GM23338 (cell line): ENCODE measurements around the gene MYCBP2. TPM values are rescaled to one million over a fixed set of nuclear protein-coding genes. Genes with fewer than 3 reads are reported as not detected.

Experiments used
- ATAC-seq: fragments of 200-7000 bp; cut with Tn5 transposase; 3 replicates; pipeline ENCODE4 v1.9.1; 2020
- DNase-seq: peaks from one replicate; pipeline ENCODE4 v3.0.0-alpha.2; 2015; ENCODE audit warnings: low spot score
- H2AFZ ChIP-seq: fragments of 200-600 bp; sonication (generic); 2 replicates; pipeline ENCODE4 v1.8.0; 2016; ENCODE audit warnings: antibody characterized with exemption, mild to moderate bottlenecking, moderate library complexity
- H3F3A ChIP-seq: fragments of 200-600 bp; sonication (generic); replicated peaks from 2 replicates; pipeline ENCODE4 v1.8.0; 2017; ENCODE audit warnings: antibody characterized with exemption, mixed run types, low read depth
- H3K27ac ChIP-seq: fragments of 200-600 bp; sonication (generic); 2 replicates; pipeline ENCODE4 v1.6.1; 2016; ENCODE audit warnings: low read depth
- H3K27me3 ChIP-seq: fragments of 200-600 bp; sonication (generic); 2 replicates; pipeline ENCODE4 v1.8.0; 2016; ENCODE audit warnings: mild to moderate bottlenecking, mixed run types, moderate library complexity; ENCODE audit not compliant: insufficient read depth
- H3K36me3 ChIP-seq: fragments of 200-600 bp; sonication (generic); 2 replicates; pipeline ENCODE4 v1.8.0; 2016; ENCODE audit warnings: mild to moderate bottlenecking; ENCODE audit not compliant: insufficient read depth
- H3K4me1 ChIP-seq: fragments of 200-600 bp; sonication (generic); 2 replicates; pipeline ENCODE4 v1.8.0; 2016; ENCODE audit warnings: mild to moderate bottlenecking, moderate library complexity; ENCODE audit not compliant: insufficient read depth
- H3K4me2 ChIP-seq: fragments of 200-600 bp; sonication (generic); 2 replicates; pipeline ENCODE4 v1.7.1; 2017; ENCODE audit warnings: mixed run types
- H3K4me3 ChIP-seq: fragments of 200-600 bp; sonication (generic); 2 replicates; pipeline ENCODE4 v1.6.1; 2016; ENCODE audit warnings: mixed run types
- H3K79me2 ChIP-seq: fragments of 200-600 bp; sonication (generic); replicated peaks from 2 replicates; pipeline ENCODE4 v1.8.0; 2017; ENCODE audit warnings: mild to moderate bottlenecking; ENCODE audit not compliant: insufficient read depth
- H3K9me2 ChIP-seq: fragments of 200-600 bp; sonication (generic); 2 replicates; pipeline ENCODE4 v1.8.0; 2017; ENCODE audit not compliant: insufficient read depth
- H4K20me1 ChIP-seq: fragments of 200-600 bp; sonication (generic); replicated peaks from 2 replicates; pipeline ENCODE4 v1.8.0; 2017; ENCODE audit warnings: mild to moderate bottlenecking; ENCODE audit not compliant: insufficient read depth
- H3K27ac Mint-ChIP-seq: 2 replicates; pipeline ENCODE4 v1.8.0; 2020; ENCODE audit warnings: inconsistent platforms, mild to moderate bottlenecking, moderate library complexity, mixed read lengths
- H3K27me3 Mint-ChIP-seq: 3 replicates; pipeline ENCODE4 v1.8.0; 2022; ENCODE audit warnings: low read depth, mild to moderate bottlenecking, moderate library complexity, mixed read lengths, inconsistent platforms; ENCODE audit not compliant: insufficient read depth, poor library complexity
- H3K36me3 Mint-ChIP-seq: 3 replicates; pipeline ENCODE4 v1.8.0; 2021; ENCODE audit warnings: low read depth, mild to moderate bottlenecking, inconsistent platforms, moderate library complexity, mixed read lengths
- H3K4me1 Mint-ChIP-seq: 3 replicates; pipeline ENCODE4 v1.8.0; 2020; ENCODE audit warnings: mild to moderate bottlenecking, inconsistent platforms, mixed read lengths
- H3K4me3 Mint-ChIP-seq: 3 replicates; pipeline ENCODE4 v1.8.0; 2021; ENCODE audit warnings: moderate library complexity, mild to moderate bottlenecking, inconsistent platforms, mixed read lengths
- H3K9me3 Mint-ChIP-seq: 3 replicates; pipeline ENCODE4 v1.8.0; 2020; ENCODE audit warnings: moderate library complexity, mild to moderate bottlenecking, inconsistent platforms, mixed read lengths
- CREB1 ChIP-seq: fragments of 250-450 bp; sonication (Bioruptor Pico); IDR thresholded peaks from 2 replicates; pipeline ENCODE4 v1.5.0; 2020; ENCODE audit warnings: low read depth, mild to moderate bottlenecking, moderate library complexity
- CTCF ChIP-seq, 2 experiments: fragments of 200-600 bp in 1 of 2; sonication (generic) in 1 of 2; conservative IDR thresholded peaks; 2 replicates each; pipeline versions ENCODE4 v1.5.1 to v1.6.1; 2016 to 2017; ENCODE audit warnings: antibody characterized with exemption in 2 of 2, low read depth in 2 of 2, mild to moderate bottlenecking in 2 of 2, moderate library complexity in 1 of 2
- ETS1 ChIP-seq: IDR thresholded peaks from 2 replicates; pipeline ENCODE4 v1.6.1; 2016; ENCODE audit warnings: antibody characterized with exemption
- EZH2 ChIP-seq: fragments of 200-600 bp; sonication (generic); IDR thresholded peaks from one replicate; pipeline ENCODE4 v1.8.0; 2017; ENCODE audit warnings: antibody characterized with exemption, mild to moderate bottlenecking, low read depth; ENCODE audit not compliant: unreplicated experiment
- EZH2phosphoT487 ChIP-seq: fragments of 200-600 bp; sonication (generic); IDR thresholded peaks from one replicate; pipeline ENCODE4 v1.8.1; 2018; ENCODE audit warnings: antibody characterized with exemption; ENCODE audit not compliant: unreplicated experiment
- NANOG ChIP-seq: IDR thresholded peaks from 2 replicates; pipeline ENCODE4 v1.6.1; 2016; ENCODE audit warnings: antibody characterized with exemption, borderline replicate concordance
- POLR2AphosphoS5 ChIP-seq: IDR thresholded peaks from 2 replicates; pipeline ENCODE4 v1.6.1; 2016; ENCODE audit warnings: antibody characterized with exemption, low read depth
- REST ChIP-seq: IDR thresholded peaks from one replicate; pipeline ENCODE4 v1.6.1; 2018; ENCODE audit warnings: antibody characterized with exemption; ENCODE audit not compliant: unreplicated experiment
- ZNF114 ChIP-seq: fragments of 250-450 bp; sonication (Bioruptor Pico); IDR thresholded peaks from 2 replicates; pipeline ENCODE4 v1.5.0; 2020; ENCODE audit warnings: mild to moderate bottlenecking, moderate library complexity
- ZNF462 ChIP-seq: fragments of 250-450 bp; sonication (Bioruptor Pico); IDR thresholded peaks from 2 replicates; pipeline ENCODE4 v1.5.0; 2020; ENCODE audit warnings: mild to moderate bottlenecking, moderate library complexity
- polyA plus RNA-seq: library from polyadenylated mRNA; unstranded; fragments of >200 nt; fragmentation: Nextera tagmentation; extraction: Ambion mirVana; gene quantifications from 2 replicates; pipeline ENCODE4 v1.2.1, GENCODE V29; 2016
- total RNA-seq: library from RNA; depleted of rRNA; stranded (reverse); fragments of >200 nt; shearing (Covaris generic); gene quantifications from 2 replicates; pipeline ENCODE4 v1.2.3, GENCODE V29; 2014

MYCBP2 gene
- total and polyA plus RNA-seq, 2 experiments from 2014 or later: 54.6 to 77.2 TPM

- H3K9me2 ChIP-seq: no peaks in the 10 kb centered on the region
- no peak overlapping the region for H3K4me3 ChIP-seq
- peaks cover 10% of the 10 kb centered on the region; the same call in 1 of the 2 replicates for H3K79me2 ChIP-seq
- no peak for ATAC-seq
- H3K4me2 ChIP-seq: no peak overlapping the region
- no peaks in the 10 kb centered on the region for H3K27me3 ChIP-seq
- Mint-ChIP-seq H3K36me3 (peaks cover 26% of the 10 kb centered on the region; the same call in 2 of the 3 replicates), H3K9me3 (no peaks in the 10 kb centered on the region), H3K4me1 (peaks cover 3% of the 10 kb centered on the region; the same call in 1 of the 3 replicates), H3K4me3 (no peak overlapping the region), H3K27ac (no peak overlapping the region), H3K27me3 (no peaks in the 10 kb centered on the region)
- no peaks in the 10 kb centered on the region for H3K4me1 ChIP-seq
- H3K36me3 ChIP-seq: peaks cover 3% of the 10 kb centered on the region; the same call in 1 of the 2 replicates
- no peaks in the 10 kb centered on the region for H3F3A ChIP-seq
- no peaks in the 10 kb centered on the region; the same call in 1 of the 2 replicates for H4K20me1 ChIP-seq
- H2AFZ ChIP-seq: no peak overlapping the region
- TF ChIP-seq NANOG (no peak), CTCF (conservative IDR thresholded peaks at IDR 0.05; ENCODE audit: low read depth in 2 of 2) (no peak), POLR2AphosphoS5 (no peak), ZNF462 (CRISPR knock-in tag) (no peak), ETS1 (no peak), CREB1 (CRISPR knock-in tag) (no peak), EZH2phosphoT487 (no peak), EZH2 (no peak), REST (no peak), ZNF114 (CRISPR knock-in tag) (no peak)
- DNase-seq: no peak
- 0 out of 2 replicates have a peak overlapping the region, but pooled peaks have one; percentile 16 for H3K27ac ChIP-seq
These were observed 324.8 kb downstream of the MYCBP2 start for GRCh38 chr13:77001963-77002587.
